ENCODE results near the gene HCN3. TPM values are rescaled to one million over a fixed set of nuclear protein-coding genes. Genes with fewer than 3 reads are reported as not detected.
"Not testable (repeated sequence)": the region's sequence is repeated elsewhere in the genome, so short reads cannot be mapped to it uniquely, and the experiment has no call there.

Gene HCN3
- total and polyA plus RNA-seq, 2 donors (not counting 1 experiment from before 2014, with no cell fraction given), result 6.2 to 9.2 TPM

DNA sequence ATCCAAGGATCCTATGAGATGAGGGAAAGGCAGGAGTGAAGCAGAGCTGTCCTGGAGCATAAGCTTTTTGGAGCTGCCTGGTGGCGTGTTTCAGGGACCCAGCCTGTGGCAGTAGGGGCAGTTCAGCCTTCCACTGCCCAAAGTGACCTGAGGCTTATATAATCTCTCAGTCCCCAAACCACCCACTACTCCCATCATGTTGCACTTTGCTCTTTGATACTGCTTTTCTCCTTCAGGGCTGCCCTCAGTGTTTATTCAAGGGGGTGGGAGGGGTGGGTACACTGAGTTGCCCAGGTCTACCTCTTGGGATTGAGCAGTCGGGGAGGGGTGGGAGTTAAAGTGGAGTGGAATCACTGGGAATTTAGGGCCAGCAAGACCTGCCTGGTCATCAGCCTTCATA lies 9.3 kb downstream of the HCN3 start:
- Histone ChIP-seq H3K36me3 (replicated peaks in 1 of 2; ENCODE audit: control extremely low read depth in 1 of 2, control insufficient read depth in 1 of 2, extremely low read depth in 1 of 2, insufficient read depth in 2 of 2, low read length in 1 of 2) (no peaks in the 10 kb centered on the region), H4K20me1 (ENCODE audit: control insufficient read depth, insufficient read depth, low read length, poor library complexity, severe bottlenecking) (no peaks in the 10 kb centered on the region), H3K4me2 (replicated peaks; ENCODE audit: low read depth, low read length, poor library complexity, severe bottlenecking) (no peak overlapping the region), H3K9me3 (ENCODE audit: control extremely low read depth in 1 of 3, control insufficient read depth in 2 of 3, insufficient read depth in 1 of 3, low read length in 2 of 3) (no peaks in the 10 kb centered on the region), H3K79me2 (ENCODE audit: control insufficient read depth, insufficient read depth, low read length) (no peaks in the 10 kb centered on the region), H3K27me3 (replicated peaks in 1 of 4; ENCODE audit: control extremely low read depth in 1 of 4, control insufficient read depth in 3 of 4, insufficient read depth in 4 of 4, low read length in 3 of 4) (no peaks in the 10 kb centered on the region), H3K27ac (ENCODE audit: low read length in 2 of 2) (no peak overlapping the region), H2AFZ (ENCODE audit: insufficient read depth, low read depth, low read length, poor library complexity, severe bottlenecking) (no peak overlapping the region), H3K4me1 (ENCODE audit: control insufficient read depth in 2 of 2, insufficient read depth in 2 of 2, low read length in 2 of 2) (no peaks in the 10 kb centered on the region), H3K9ac (ENCODE audit: low read length) (no peak overlapping the region), H3K4me3 (ENCODE audit: control extremely low read depth in 1 of 5, extremely low read depth in 1 of 5, insufficient read depth in 1 of 5, low read depth in 2 of 5, low read length in 4 of 5) (no peak overlapping the region)
- Mint-ChIP-seq H3K4me3 (no peak overlapping the region), H3K4me1 (no peaks in the 10 kb centered on the region), H3K27ac (no peak overlapping the region), H3K9me3 (ENCODE audit: insufficient read depth) (no peaks in the 10 kb centered on the region), H3K27me3 (peaks cover 3% of the 10 kb centered on the region)
- intact Hi-C loops (cut with micrococcal nuclease), result no loop called here
- ChIA-PET CTCF (no interaction called here), POLR2A (no interaction called here)
- TF ChIP-seq, protein P1, sequence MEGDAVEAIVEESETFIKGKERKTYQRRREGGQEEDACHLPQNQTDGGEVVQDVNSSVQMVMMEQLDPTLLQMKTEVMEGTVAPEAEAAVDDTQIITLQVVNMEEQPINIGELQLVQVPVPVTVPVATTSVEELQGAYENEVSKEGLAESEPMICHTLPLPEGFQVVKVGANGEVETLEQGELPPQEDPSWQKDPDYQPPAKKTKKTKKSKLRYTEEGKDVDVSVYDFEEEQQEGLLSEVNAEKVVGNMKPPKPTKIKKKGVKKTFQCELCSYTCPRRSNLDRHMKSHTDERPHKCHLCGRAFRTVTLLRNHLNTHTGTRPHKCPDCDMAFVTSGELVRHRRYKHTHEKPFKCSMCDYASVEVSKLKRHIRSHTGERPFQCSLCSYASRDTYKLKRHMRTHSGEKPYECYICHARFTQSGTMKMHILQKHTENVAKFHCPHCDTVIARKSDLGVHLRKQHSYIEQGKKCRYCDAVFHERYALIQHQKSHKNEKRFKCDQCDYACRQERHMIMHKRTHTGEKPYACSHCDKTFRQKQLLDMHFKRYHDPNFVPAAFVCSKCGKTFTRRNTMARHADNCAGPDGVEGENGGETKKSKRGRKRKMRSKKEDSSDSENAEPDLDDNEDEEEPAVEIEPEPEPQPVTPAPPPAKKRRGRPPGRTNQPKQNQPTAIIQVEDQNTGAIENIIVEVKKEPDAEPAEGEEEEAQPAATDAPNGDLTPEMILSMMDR (IDR thresholded peaks at IDR 0.05), result no peak
- TF ChIP-seq EZH2 (IDR thresholded peaks at IDR 0.05; ENCODE audit: borderline replicate concordance, insufficient read depth, low read depth, low read length, poor library complexity, severe bottlenecking), result no peak
- 94% methylated on average over 1 of the region's 2 CpGs for WGBS (ENCODE audit: insufficient coverage)
- DNase-seq, result no peak
- no peak for ATAC-seq (ENCODE audit: low read depth)

DNA sequence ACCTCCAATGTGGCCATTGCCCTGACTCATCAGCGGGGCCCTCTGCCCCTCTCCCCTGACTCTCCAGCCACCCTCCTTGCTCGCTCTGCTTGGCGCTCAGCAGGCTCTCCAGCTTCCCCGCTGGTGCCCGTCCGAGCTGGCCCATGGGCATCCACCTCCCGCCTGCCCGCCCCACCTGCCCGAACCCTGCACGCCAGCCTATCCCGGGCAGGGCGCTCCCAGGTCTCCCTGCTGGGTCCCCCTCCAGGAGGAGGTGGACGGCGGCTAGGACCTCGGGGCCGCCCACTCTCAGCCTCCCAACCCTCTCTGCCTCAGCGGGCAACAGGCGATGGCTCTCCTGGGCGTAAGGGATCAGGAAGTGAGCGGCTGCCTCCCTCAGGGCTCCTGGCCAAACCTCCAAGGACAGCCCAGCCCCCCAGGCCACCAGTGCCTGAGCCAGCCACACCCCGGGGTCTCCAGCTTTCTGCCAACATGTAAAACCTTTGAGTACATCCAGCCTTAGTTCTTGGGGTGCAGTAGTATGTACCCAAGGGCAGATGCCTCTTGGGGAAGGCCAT lies 10.8 kb downstream of the HCN3 start:
- DNase-seq, result no peak
- no peak overlapping the region for H3K4me2 ChIP-seq (replicated peaks; ENCODE audit: low read depth, low read length, poor library complexity, severe bottlenecking)
- intact Hi-C loops (cut with micrococcal nuclease), result no loop called here
- no peaks in the 10 kb centered on the region for H3K9me3 ChIP-seq (ENCODE audit: control extremely low read depth in 1 of 3, control insufficient read depth in 2 of 3, insufficient read depth in 1 of 3, low read length in 2 of 3)
- H3K9me3 Mint-ChIP-seq (ENCODE audit: insufficient read depth), result no peaks in the 10 kb centered on the region
- H4K20me1 ChIP-seq (ENCODE audit: control insufficient read depth, insufficient read depth, low read length, poor library complexity, severe bottlenecking), result no peaks in the 10 kb centered on the region
- WGBS (ENCODE audit: insufficient coverage), result 95% methylated on average over 21 of the region's 21 CpGs
- no peaks in the 10 kb centered on the region for H3K4me1 Mint-ChIP-seq
- H3K27ac Mint-ChIP-seq, result no peak overlapping the region
- CTCF ChIA-PET, result no interaction called here
- H2AFZ ChIP-seq (ENCODE audit: insufficient read depth, low read depth, low read length, poor library complexity, severe bottlenecking), result no peak overlapping the region
- H3K27me3 Mint-ChIP-seq, result peaks cover 5% of the 10 kb centered on the region
- TF ChIP-seq EZH2 (IDR thresholded peaks at IDR 0.05; ENCODE audit: borderline replicate concordance, insufficient read depth, low read depth, low read length, poor library complexity, severe bottlenecking), result no peak
- TF ChIP-seq, protein P1 (IDR thresholded peaks at IDR 0.05), result no peak
- POLR2A ChIA-PET, result no interaction called here
- no peak for ATAC-seq (ENCODE audit: low read depth)
- no peak overlapping the region for H3K4me3 ChIP-seq (ENCODE audit: control extremely low read depth in 1 of 5, extremely low read depth in 1 of 5, insufficient read depth in 1 of 5, low read depth in 2 of 5, low read length in 4 of 5)
- no peaks in the 10 kb centered on the region for H3K4me1 ChIP-seq (ENCODE audit: control insufficient read depth in 2 of 2, insufficient read depth in 2 of 2, low read length in 2 of 2)
- no peak overlapping the region for H3K27ac ChIP-seq (ENCODE audit: low read length in 2 of 2)
- no peak overlapping the region for H3K4me3 Mint-ChIP-seq
- no peaks in the 10 kb centered on the region for H3K79me2 ChIP-seq (ENCODE audit: control insufficient read depth, insufficient read depth, low read length)
- H3K9ac ChIP-seq (ENCODE audit: low read length), result no peak overlapping the region
- H3K36me3 ChIP-seq (replicated peaks in 1 of 2; ENCODE audit: control extremely low read depth in 1 of 2, control insufficient read depth in 1 of 2, extremely low read depth in 1 of 2, insufficient read depth in 2 of 2, low read length in 1 of 2), result no peaks in the 10 kb centered on the region
- no peaks in the 10 kb centered on the region for H3K27me3 ChIP-seq (replicated peaks in 1 of 4; ENCODE audit: control extremely low read depth in 1 of 4, control insufficient read depth in 3 of 4, insufficient read depth in 4 of 4, low read length in 3 of 4)

DNA sequence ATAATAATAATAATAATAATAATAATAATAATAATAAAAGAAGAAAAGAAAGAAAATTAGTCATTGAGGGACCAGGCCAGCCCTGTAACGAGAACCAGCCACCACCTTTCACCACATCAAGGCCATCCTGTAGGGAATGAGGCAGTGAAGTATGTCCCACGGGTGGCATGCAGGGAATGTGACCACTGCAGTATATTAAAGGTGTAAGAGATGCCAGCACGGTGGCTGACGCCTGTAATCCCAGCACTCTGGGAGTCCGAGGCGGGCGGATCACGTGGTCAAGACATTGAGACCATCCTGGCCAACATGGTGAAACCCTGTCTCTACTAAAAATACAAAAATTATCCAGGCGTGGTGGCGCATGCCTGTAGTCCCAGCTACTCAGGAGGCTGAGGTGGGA lies 13.7 kb downstream of the HCN3 start:
- H3K4me1 Mint-ChIP-seq; H3K36me3 ChIP-seq (replicated peaks in 1 of 2; ENCODE audit: control extremely low read depth in 1 of 2, control insufficient read depth in 1 of 2, extremely low read depth in 1 of 2, insufficient read depth in 2 of 2, low read length in 1 of 2); ATAC-seq (ENCODE audit: low read depth); H3K4me1 ChIP-seq (ENCODE audit: control insufficient read depth in 2 of 2, insufficient read depth in 2 of 2, low read length in 2 of 2); H2AFZ ChIP-seq (ENCODE audit: insufficient read depth, low read depth, low read length, poor library complexity, severe bottlenecking); H3K27ac ChIP-seq (ENCODE audit: low read length in 2 of 2); H3K27ac Mint-ChIP-seq; H4K20me1 ChIP-seq (ENCODE audit: control insufficient read depth, insufficient read depth, low read length, poor library complexity, severe bottlenecking); H3K9me3 Mint-ChIP-seq (ENCODE audit: insufficient read depth); H3K79me2 ChIP-seq (ENCODE audit: control insufficient read depth, insufficient read depth, low read length); H3K9ac ChIP-seq (ENCODE audit: low read length); H3K4me3 ChIP-seq (ENCODE audit: control extremely low read depth in 1 of 5, extremely low read depth in 1 of 5, insufficient read depth in 1 of 5, low read depth in 2 of 5, low read length in 4 of 5); DNase-seq; POLR2A ChIA-PET; intact Hi-C loops (cut with micrococcal nuclease); H3K9me3 ChIP-seq (ENCODE audit: control extremely low read depth in 1 of 3, control insufficient read depth in 2 of 3, insufficient read depth in 1 of 3, low read length in 2 of 3); H3K4me2 ChIP-seq (replicated peaks; ENCODE audit: low read depth, low read length, poor library complexity, severe bottlenecking); CTCF ChIA-PET; H3K4me3 Mint-ChIP-seq: not testable (repeated sequence)
- peaks cover 21% of the 10 kb centered on the region for H3K27me3 Mint-ChIP-seq
- H3K27me3 ChIP-seq (replicated peaks in 1 of 4; ENCODE audit: control extremely low read depth in 1 of 4, control insufficient read depth in 3 of 4, insufficient read depth in 4 of 4, low read length in 3 of 4), result peaks cover 0 to 20% (median 13%) of the 10 kb centered on the region in 4 experiments
- 93% methylated on average over 7 of the region's 10 CpGs for WGBS (ENCODE audit: insufficient coverage)
